Activated CD4-positive, CD25-positive, alpha-beta regulatory T cell treated with anti-CD3 and anti-CD28 coated beads, Interleukin-2, amount 50 U/mL, for 16 hours (primary cell): ENCODE data around the gene RBM17.
"Not testable (repeated sequence)": the region's sequence is repeated elsewhere in the genome, so short reads cannot be mapped to it uniquely, and the experiment has no call there.

ENCODE experiments used
- DNase-seq: peaks from one replicate; pipeline ENCODE4 v3.0.0-alpha.2; 2020; ENCODE audit warnings: low read depth, low spot score

Gene RBM17, protein sequence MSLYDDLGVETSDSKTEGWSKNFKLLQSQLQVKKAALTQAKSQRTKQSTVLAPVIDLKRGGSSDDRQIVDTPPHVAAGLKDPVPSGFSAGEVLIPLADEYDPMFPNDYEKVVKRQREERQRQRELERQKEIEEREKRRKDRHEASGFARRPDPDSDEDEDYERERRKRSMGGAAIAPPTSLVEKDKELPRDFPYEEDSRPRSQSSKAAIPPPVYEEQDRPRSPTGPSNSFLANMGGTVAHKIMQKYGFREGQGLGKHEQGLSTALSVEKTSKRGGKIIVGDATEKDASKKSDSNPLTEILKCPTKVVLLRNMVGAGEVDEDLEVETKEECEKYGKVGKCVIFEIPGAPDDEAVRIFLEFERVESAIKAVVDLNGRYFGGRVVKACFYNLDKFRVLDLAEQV

DNA sequence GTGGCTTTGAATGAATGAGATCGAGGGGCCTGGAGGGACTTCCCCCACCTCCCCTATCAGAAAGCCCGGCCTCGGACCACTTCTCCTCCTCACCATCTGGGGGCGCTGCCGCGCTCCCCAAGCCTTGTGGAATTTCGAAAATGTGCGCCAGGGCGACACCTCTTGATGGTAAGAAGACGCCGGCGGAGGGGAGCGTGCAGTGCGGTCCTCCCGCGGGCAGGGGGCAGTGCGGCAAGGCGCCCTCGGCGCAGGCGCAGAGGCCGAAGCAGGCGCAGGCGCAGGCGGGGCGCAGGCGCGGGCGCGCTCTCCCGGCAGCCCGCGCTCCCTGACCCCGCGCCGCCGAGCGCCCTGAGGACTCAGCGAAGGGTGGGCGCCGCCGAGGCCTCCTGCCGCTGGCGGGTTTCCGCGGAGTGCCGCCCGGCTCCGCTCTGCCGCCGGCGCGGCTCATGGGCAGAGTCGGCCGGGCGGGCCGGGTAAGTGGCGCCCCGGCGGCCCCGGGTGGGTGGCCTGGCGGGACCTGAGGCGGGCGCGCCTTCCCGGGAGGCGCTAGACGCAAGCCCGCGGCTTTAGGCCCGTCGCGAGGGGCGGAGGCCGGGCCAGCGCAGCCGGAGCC lies at the start of gene RBM17:
TSS of gene RBM17 (plus strand) at position 314 of the 613 bp plus-strand sequence. CDS start 8,032 bp downstream, outside the sequence.
- peak; percentile 94 for DNase-seq

- no peak for DNase-seq
These were observed 49.1 kb upstream of the RBM17 start for GRCh38 chr10:6039711-6040110.

- DNase-seq: no peak
These were observed 48.6 kb upstream of the RBM17 start for GRCh38 chr10:6040205-6040604.

DNA sequence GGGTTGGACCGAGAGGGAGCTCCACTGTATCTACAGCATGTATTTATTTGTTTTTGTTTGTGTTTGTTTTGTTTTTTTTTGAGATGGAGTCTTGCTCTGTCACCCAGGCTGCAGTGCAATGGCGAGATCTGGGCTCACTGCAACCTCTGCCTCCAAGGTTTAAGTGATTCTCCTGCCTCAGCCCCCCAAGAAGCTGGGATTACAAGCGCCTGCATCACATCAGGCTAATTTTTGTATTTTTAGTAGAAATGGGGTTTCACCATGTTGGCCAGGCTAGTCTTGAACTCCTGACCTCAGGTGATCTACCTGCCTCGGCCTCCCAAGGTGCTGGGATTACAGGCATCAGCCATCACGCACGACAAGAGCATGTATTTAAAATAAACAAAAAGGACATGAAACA lies 45.5 kb upstream of the RBM17 start:
- not testable (repeated sequence) for DNase-seq

DNA sequence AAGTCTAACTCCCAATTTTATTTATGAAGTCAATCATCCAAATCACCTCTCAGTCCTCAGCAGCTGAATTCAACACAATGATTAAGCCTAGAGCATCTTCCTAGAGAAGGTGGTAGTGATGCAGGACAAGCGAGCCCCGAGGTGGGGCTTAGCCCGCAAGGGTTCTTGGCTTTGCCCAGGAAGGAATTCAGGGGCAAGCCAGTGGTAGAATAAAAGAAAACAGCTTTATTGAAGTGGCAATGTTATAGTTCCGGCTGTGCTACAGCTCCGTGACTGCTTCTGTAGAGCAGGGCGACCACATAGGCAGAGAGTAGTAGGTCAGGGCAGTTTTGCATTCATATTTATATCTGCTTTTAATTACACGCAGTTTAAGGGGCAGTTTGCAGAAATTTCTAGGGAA lies 44.8 kb upstream of the RBM17 start:
- no peak for DNase-seq

DNA sequence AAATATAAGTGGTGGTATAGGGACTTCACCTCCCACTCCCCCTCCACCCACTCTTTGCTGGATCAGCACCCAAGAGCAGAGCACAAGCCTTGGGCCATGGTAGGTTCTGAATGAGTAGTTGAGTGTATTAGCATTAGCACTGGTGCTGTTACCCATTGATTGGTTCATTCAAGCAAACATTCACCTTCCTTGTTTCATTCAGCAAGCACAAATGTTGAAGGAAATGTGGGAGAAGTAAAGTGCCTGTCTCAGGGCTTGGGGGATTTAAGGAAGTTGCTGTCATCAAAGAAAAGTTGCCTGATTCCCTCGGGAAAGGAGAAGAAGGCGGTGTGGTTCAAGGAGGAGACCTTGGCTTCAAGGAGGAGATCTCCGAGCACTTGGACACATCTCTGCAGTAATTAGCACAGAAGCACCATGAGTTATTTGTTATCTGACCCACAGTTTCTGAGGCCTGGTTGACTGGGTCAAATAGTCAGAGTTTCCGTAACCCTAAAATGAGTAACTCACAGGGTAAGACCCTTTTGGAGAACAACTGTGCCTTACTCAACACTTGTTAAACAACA lies 44.0 kb upstream of the RBM17 start:
- DNase-seq: no peak

- DNase-seq: no peak
These were observed 43.5 kb upstream of the RBM17 start for GRCh38 chr10:6045314-6045848.

DNA sequence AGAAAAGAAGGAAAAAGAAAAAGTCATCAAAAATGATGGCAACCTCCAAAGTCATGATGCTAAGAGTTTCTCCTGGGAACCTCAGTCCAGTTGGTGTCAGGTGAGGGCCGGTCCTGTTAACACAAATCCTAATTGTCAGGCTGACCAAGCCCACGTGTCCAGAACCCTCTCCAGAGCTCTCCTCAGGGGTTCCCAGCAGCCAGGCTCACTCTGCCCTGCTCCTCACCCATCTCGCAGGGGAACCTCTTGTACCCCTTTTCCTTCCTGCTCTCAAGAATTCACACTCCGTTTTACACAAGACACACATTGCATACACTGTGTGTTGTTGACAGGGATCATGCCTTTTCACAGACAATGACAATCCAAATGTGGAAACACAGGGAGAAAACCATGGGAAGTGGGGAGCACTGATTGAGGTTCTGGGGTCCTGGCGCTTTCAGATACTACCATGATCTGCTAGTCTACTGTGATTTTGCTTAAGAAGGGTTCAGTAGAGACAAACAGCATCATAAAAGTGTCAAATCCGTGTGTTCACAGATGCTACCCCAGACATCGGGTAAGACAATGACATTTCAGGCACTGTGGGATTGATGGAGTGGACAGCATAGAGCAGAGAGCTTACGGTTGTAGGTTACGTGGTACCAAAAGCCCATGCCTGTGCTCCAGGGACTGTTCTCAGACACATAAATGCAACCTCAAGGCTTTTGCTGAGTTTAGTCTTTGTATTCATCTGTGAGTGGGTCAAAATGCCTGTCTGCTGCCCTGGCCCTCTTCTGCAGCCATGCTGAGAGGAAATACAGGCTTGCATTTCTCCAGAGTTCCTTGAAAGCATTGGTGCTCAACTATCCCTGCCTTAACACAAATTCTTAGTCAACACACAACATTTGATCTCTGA lies 42.7 kb upstream of the RBM17 start:
- no peak for DNase-seq

DNA sequence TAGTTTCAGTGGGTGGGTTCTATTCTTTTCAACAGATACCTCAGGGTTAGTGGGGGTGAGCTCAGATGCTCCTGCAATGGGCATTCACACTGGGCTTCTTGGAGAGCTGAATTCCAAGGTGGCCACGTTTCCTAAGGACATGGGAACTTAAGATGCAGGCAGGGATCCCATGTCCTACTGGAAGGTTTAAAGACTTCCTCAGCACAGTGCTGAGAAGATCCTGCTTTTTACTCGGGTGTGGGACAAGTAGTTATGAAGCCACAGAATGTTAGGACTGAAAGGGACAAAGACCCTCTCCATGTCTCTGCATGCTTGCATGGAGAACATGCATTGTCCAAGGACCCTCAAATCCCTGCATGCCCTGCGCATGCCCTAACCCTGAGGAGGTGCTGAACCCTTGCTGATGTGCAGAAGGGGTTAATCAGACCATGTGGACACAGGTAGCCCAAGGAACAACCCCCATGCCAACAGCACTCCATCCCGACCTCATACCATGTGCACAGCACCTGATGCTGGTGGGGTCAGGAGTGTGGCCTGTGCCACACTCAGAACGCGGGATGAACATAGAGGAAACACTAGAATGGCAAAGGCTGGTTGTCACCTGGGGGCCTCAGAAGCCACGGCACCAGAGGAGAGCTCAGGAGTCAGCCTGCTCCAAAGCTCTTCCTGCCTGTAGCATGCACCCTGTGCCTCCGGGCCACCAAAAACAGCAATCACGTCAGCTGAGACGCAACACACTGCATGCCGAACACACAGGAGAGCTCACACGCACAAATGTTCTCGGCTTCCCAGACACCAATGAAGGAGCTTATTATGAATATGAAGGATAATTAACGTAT lies 41.8 kb upstream of the RBM17 start:
- DNase-seq: no peak

DNA sequence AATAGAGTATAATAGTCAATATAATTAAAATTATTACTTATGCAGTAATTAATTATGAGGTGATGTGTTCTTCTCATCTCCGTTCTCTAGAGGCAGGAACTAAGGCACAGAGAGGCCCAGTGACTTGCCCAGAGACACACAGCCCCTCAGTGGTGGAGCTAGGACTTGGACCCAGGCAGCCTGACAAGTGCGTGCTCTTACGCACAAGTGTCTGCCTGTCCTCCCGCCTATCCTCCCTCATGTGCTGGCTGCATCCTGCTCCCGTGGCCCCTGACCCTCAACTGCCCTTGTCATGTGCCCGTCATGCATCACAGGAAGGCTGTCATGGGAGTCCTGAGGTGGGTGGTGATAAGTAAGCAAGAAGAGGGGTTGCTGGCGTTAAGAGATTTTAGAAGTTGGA lies 41.0 kb upstream of the RBM17 start:
- no peak for DNase-seq

- no peak for DNase-seq
These were observed 40.4 kb upstream of the RBM17 start for GRCh38 chr10:6048281-6049030.

- DNase-seq: no peak
These were observed 39.8 kb upstream of the RBM17 start for GRCh38 chr10:6049031-6049400.

GRCh38 chr10:6050801-6051445 lies 37.9 kb upstream of the RBM17 start:
- peak; percentile 77 for DNase-seq

DNA sequence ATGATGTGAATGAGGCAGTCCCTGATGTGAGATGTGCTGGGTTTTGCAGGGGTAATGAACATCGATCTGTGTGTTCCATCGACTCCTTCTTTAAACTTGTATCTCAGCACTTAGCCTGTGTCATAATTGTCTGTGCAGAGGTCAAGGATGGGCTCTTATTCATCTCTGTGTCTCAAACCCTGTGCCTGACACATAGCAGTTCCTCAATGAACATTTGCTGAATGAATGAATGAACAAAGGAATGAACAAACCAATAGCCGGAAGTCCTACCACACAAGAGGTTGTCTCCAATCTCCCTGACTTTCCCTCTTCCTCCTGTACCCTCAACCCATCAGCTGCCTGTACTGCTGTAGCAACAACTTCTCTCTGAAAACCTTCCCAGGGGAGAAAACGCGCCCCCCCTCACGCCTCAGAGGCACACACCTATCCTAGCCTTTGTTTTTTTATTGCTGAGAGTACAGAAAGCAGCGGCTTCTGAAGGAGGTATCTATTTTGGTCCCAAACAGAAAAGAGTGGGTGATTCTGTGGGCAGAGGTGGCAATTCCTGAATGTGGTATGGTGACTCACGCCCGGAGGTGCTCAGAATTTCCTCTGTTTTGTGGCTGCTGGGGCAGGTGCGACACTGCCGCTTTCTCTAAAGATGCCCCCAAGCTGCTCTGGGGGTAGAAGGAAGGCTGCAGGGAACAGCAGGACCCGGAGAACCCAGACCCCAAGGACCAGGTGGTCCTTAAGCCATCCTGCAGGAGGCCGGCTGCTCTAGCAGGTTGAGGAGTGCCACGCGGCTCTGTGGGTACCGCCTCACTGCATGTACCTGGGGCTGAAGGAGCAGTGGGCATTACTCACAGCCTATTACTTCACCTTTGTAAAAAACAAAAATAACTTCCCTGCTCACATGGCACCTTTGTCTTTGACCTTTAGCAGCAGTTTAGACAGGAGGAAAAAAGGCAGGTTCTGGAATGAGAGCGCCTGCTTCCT lies 36.3 kb upstream of the RBM17 start:
- DNase-seq: peak; percentile 64

GRCh38 chr10:6053303-6053702 lies 35.5 kb upstream of the RBM17 start:
- no peak for DNase-seq

- DNase-seq: no peak
These were observed 34.8 kb upstream of the RBM17 start for GRCh38 chr10:6053816-6054631.

DNA sequence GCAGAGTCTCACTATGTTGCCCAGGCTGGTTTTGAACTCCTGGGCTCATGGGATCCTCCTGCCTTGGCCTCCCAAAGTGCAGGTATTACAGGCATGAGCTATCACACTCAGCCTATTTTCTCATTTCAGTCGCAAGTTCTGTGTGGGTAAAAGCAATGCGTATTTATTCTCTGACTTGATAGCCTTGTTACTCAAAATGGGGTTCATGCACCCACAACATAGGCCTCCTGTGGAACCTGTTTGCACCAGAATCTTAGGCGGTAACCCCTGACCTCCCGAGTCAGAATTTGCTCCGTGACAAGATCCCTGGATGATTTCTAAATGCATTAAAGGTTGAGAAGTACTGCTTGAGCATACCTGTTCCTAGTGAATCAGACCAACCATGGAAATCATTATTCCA lies 34.0 kb upstream of the RBM17 start:
- DNase-seq: no peak
